Fibroblast of the aortic adventitia (primary cell): ENCODE results near the gene GOLT1B. TPM values are rescaled to one million over a fixed set of nuclear protein-coding genes. Genes with fewer than 3 reads are reported as not detected.

Source experiments
- DNase-seq: peaks from one replicate; pipeline ENCODE4 v3.0.0-alpha.2; 2010; ENCODE audit warnings: low read depth
- H3K4me3 ChIP-seq: 2 replicates; pipeline ENCODE4 v1.5.1; 2011; ENCODE audit warnings: low read depth, mild to moderate bottlenecking, control low read depth, low read length, moderate library complexity
- total RNA-seq: library from RNA; depleted of rRNA; stranded (reverse); fragments of >200 nt; gene quantifications from 2 replicates; pipeline ENCODE4 v1.2.3, GENCODE V29; 2012; ENCODE audit warnings: low replicate concordance
- TF ChIP-seq, protein P1 (sequence below): IDR thresholded peaks from 2 replicates; pipeline ENCODE4 v1.5.1; 2011; ENCODE audit warnings: mild to moderate bottlenecking, low read length, control low read depth, inconsistent platforms; ENCODE audit not compliant: insufficient read depth

GOLT1B gene
- total RNA-seq, 1 donor: 82.2 TPM

GRCh38 chr12:21475552-21475951, 26.0 kb upstream of the GOLT1B start:
- no peak for DNase-seq
- TF ChIP-seq, protein P1, sequence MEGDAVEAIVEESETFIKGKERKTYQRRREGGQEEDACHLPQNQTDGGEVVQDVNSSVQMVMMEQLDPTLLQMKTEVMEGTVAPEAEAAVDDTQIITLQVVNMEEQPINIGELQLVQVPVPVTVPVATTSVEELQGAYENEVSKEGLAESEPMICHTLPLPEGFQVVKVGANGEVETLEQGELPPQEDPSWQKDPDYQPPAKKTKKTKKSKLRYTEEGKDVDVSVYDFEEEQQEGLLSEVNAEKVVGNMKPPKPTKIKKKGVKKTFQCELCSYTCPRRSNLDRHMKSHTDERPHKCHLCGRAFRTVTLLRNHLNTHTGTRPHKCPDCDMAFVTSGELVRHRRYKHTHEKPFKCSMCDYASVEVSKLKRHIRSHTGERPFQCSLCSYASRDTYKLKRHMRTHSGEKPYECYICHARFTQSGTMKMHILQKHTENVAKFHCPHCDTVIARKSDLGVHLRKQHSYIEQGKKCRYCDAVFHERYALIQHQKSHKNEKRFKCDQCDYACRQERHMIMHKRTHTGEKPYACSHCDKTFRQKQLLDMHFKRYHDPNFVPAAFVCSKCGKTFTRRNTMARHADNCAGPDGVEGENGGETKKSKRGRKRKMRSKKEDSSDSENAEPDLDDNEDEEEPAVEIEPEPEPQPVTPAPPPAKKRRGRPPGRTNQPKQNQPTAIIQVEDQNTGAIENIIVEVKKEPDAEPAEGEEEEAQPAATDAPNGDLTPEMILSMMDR: no peak
- H3K4me3 ChIP-seq: no peak overlapping the region

DNA sequence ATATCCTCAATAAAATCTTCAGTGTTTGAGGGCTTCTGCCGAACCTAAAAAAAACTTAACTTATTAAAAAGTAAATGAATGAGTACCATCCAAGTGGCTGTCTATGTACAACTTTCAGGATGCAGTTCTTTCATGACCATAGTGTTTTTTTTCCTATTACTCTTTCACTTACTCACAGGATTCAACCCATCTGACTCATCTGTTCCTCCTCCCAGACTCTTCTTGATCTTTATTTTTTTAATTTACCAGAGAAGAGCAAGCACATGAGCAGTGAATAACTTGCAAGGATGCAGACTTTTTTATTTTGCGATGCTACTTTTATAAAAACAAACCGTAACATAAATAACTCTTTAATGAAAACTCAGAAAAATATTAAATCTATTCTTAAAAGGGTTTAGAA, 24.6 kb upstream of the GOLT1B start:
- no peak overlapping the region for H3K4me3 ChIP-seq
- peak; percentile 37 for DNase-seq
- TF ChIP-seq, protein P1: no peak

GRCh38 chr12:21478756-21479455, 22.7 kb upstream of the GOLT1B start:
- no peak for DNase-seq
- TF ChIP-seq, protein P1: no peak
- no peak overlapping the region for H3K4me3 ChIP-seq

GRCh38 chr12:21483531-21483930, 18.1 kb upstream of the GOLT1B start:
- no peak for DNase-seq
- H3K4me3 ChIP-seq: no peak overlapping the region
- TF ChIP-seq, protein P1: no peak

DNA sequence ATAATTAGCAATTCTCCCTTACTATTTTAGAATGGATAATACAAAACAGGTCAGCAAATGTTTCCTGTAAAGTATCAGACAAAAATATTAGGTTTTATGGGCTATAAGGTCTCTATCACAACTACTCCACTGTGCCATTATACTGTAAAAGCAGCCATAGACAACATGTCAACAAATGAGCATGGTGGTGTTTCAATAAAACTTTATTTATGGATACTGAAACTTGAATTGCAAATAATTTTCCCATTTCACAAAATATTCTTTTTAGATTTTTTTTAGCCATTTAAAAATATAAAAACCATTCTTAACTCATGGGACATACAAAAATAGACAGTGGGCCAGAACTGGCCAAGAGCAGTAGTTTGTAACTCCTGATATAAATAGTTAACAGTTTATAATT, 15.6 kb upstream of the GOLT1B start:
- TF ChIP-seq, protein P1: no peak
- no peak overlapping the region for H3K4me3 ChIP-seq
- DNase-seq: no peak

- TF ChIP-seq, protein P1: no peak
- H3K4me3 ChIP-seq: peak overlapping the region; percentile 28
- no peak for DNase-seq
Observed at GRCh38 chr12:21499765-21500164, 1.8 kb upstream of the GOLT1B start.

GRCh38 chr12:21500786-21501257, 767 bp upstream of the GOLT1B start:
- TF ChIP-seq, protein P1: no peak
- H3K4me3 ChIP-seq: peak overlapping the region; percentile 82
- no peak for DNase-seq
